ENCODE measurements around the gene TBC1D28. TPM values are rescaled to one million over a fixed set of nuclear protein-coding genes. Genes with fewer than 3 reads are reported as not detected.
A peak's percentile ranks its signal among the peaks of the same experiment; 100 is the strongest.
"Not testable (repeated sequence)": the region's sequence is repeated elsewhere in the genome, so short reads cannot be mapped to it uniquely, and the experiment has no call there.

The TBC1D28 gene
- total RNA-seq (2022) = not detected in 2 replicates
- Bru-seq, nascent RNA = not detected
- BruChase-seq, experiment 1, labeled RNA remaining after a 6-hour chase = percentile 12 among the genes with signal in this experiment
- not detected for BruChase-seq, experiment 2, labeled RNA remaining after a 2-hour chase
- long read RNA-seq = 0 reads

GRCh38 chr17:18644291-18644690 is at the start of gene TBC1D28:
Gene TBC1D28, minus strand, starts transcription at chr17:18644391. Its CDS starts 3,039 bp downstream, at chr17:18641352.
- H3K4me3 Mint-ChIP-seq (ENCODE audit: unreplicated experiment); H3K9me3 Mint-ChIP-seq (ENCODE audit: unreplicated experiment); H3K36me3 Mint-ChIP-seq (ENCODE audit: insufficient read depth, unreplicated experiment); BruUV-seq (replicated peaks); H3K27me3 Mint-ChIP-seq (ENCODE audit: insufficient read depth, unreplicated experiment); POLR2A ChIA-PET; DNase-seq (ENCODE audit: unreplicated experiment); CTCF ChIA-PET; H3K4me1 Mint-ChIP-seq (ENCODE audit: insufficient read depth, unreplicated experiment); H3K27ac Mint-ChIP-seq (ENCODE audit: low read depth, unreplicated experiment); intact Hi-C loops (cut with micrococcal nuclease): not testable (repeated sequence)

- H3K9me3 Mint-ChIP-seq (ENCODE audit: unreplicated experiment); CTCF ChIA-PET; H3K27ac Mint-ChIP-seq (ENCODE audit: low read depth, unreplicated experiment); intact Hi-C loops (cut with micrococcal nuclease); POLR2A ChIA-PET; H3K27me3 Mint-ChIP-seq (ENCODE audit: insufficient read depth, unreplicated experiment); H3K4me1 Mint-ChIP-seq (ENCODE audit: insufficient read depth, unreplicated experiment); H3K36me3 Mint-ChIP-seq (ENCODE audit: insufficient read depth, unreplicated experiment); BruUV-seq (replicated peaks); DNase-seq (ENCODE audit: unreplicated experiment): not testable (repeated sequence)
- H3K4me3 Mint-ChIP-seq (ENCODE audit: unreplicated experiment) = peak overlapping the region; percentile 79
These were observed 38.5 kb upstream of the TBC1D28 start for GRCh38 chr17:18682668-18683067.

GRCh38 chr17:18681767-18682571 is 37.8 kb upstream of the TBC1D28 start, which contains the start of gene FOXO3B:
Gene FOXO3B, minus strand, starts transcription at chr17:18682314. Its CDS starts 663 bp downstream, at chr17:18681651.
- H3K27me3 Mint-ChIP-seq (ENCODE audit: insufficient read depth, unreplicated experiment); intact Hi-C loops (cut with micrococcal nuclease); H3K9me3 Mint-ChIP-seq (ENCODE audit: unreplicated experiment); H3K4me1 Mint-ChIP-seq (ENCODE audit: insufficient read depth, unreplicated experiment); POLR2A ChIA-PET; H3K36me3 Mint-ChIP-seq (ENCODE audit: insufficient read depth, unreplicated experiment); CTCF ChIA-PET; H3K27ac Mint-ChIP-seq (ENCODE audit: low read depth, unreplicated experiment): not testable (repeated sequence)
- H3K4me3 Mint-ChIP-seq (ENCODE audit: unreplicated experiment) = peak within 1 kb of the TSS; percentile 79
- TSS peak; percentile 56 for BruUV-seq (replicated peaks)
- peak; percentile 91 for DNase-seq (ENCODE audit: unreplicated experiment)

GRCh38 chr17:18677381-18677780 is 33.2 kb upstream of the TBC1D28 start:
- H3K9me3 Mint-ChIP-seq (ENCODE audit: unreplicated experiment); CTCF ChIA-PET; H3K27ac Mint-ChIP-seq (ENCODE audit: low read depth, unreplicated experiment); intact Hi-C loops (cut with micrococcal nuclease); H3K4me3 Mint-ChIP-seq (ENCODE audit: unreplicated experiment); H3K36me3 Mint-ChIP-seq (ENCODE audit: insufficient read depth, unreplicated experiment); DNase-seq (ENCODE audit: unreplicated experiment); BruUV-seq (replicated peaks); H3K4me1 Mint-ChIP-seq (ENCODE audit: insufficient read depth, unreplicated experiment); POLR2A ChIA-PET; H3K27me3 Mint-ChIP-seq (ENCODE audit: insufficient read depth, unreplicated experiment): not testable (repeated sequence)

- POLR2A ChIA-PET; DNase-seq (ENCODE audit: unreplicated experiment); H3K9me3 Mint-ChIP-seq (ENCODE audit: unreplicated experiment); CTCF ChIA-PET; H3K4me3 Mint-ChIP-seq (ENCODE audit: unreplicated experiment); H3K27ac Mint-ChIP-seq (ENCODE audit: low read depth, unreplicated experiment); H3K36me3 Mint-ChIP-seq (ENCODE audit: insufficient read depth, unreplicated experiment); H3K4me1 Mint-ChIP-seq (ENCODE audit: insufficient read depth, unreplicated experiment); intact Hi-C loops (cut with micrococcal nuclease); H3K27me3 Mint-ChIP-seq (ENCODE audit: insufficient read depth, unreplicated experiment); BruUV-seq (replicated peaks): not testable (repeated sequence)
These were observed 32.7 kb upstream of the TBC1D28 start for GRCh38 chr17:18676928-18677327.

GRCh38 chr17:18672395-18673227 is 28.4 kb upstream of the TBC1D28 start:
- POLR2A ChIA-PET; H3K4me1 Mint-ChIP-seq (ENCODE audit: insufficient read depth, unreplicated experiment); H3K27me3 Mint-ChIP-seq (ENCODE audit: insufficient read depth, unreplicated experiment); H3K4me3 Mint-ChIP-seq (ENCODE audit: unreplicated experiment); DNase-seq (ENCODE audit: unreplicated experiment); intact Hi-C loops (cut with micrococcal nuclease); H3K9me3 Mint-ChIP-seq (ENCODE audit: unreplicated experiment); H3K27ac Mint-ChIP-seq (ENCODE audit: low read depth, unreplicated experiment); BruUV-seq (replicated peaks); CTCF ChIA-PET: not testable (repeated sequence)
- peaks cover 21% of the 10 kb centered on the region for H3K36me3 Mint-ChIP-seq (ENCODE audit: insufficient read depth, unreplicated experiment)

GRCh38 chr17:18668625-18669024 is 24.4 kb upstream of the TBC1D28 start:
- CTCF ChIA-PET; intact Hi-C loops (cut with micrococcal nuclease); BruUV-seq (replicated peaks); H3K27ac Mint-ChIP-seq (ENCODE audit: low read depth, unreplicated experiment); H3K4me1 Mint-ChIP-seq (ENCODE audit: insufficient read depth, unreplicated experiment); H3K27me3 Mint-ChIP-seq (ENCODE audit: insufficient read depth, unreplicated experiment); H3K9me3 Mint-ChIP-seq (ENCODE audit: unreplicated experiment); POLR2A ChIA-PET; DNase-seq (ENCODE audit: unreplicated experiment); H3K4me3 Mint-ChIP-seq (ENCODE audit: unreplicated experiment): not testable (repeated sequence)
- peaks cover 17% of the 10 kb centered on the region for H3K36me3 Mint-ChIP-seq (ENCODE audit: insufficient read depth, unreplicated experiment)

- H3K27me3 Mint-ChIP-seq (ENCODE audit: insufficient read depth, unreplicated experiment); POLR2A ChIA-PET; DNase-seq (ENCODE audit: unreplicated experiment); H3K4me1 Mint-ChIP-seq (ENCODE audit: insufficient read depth, unreplicated experiment); H3K9me3 Mint-ChIP-seq (ENCODE audit: unreplicated experiment); H3K27ac Mint-ChIP-seq (ENCODE audit: low read depth, unreplicated experiment); H3K4me3 Mint-ChIP-seq (ENCODE audit: unreplicated experiment); CTCF ChIA-PET; intact Hi-C loops (cut with micrococcal nuclease); BruUV-seq (replicated peaks): not testable (repeated sequence)
- peaks cover 17% of the 10 kb centered on the region for H3K36me3 Mint-ChIP-seq (ENCODE audit: insufficient read depth, unreplicated experiment)
These were observed 23.3 kb upstream of the TBC1D28 start for GRCh38 chr17:18667535-18667934.

GRCh38 chr17:18666326-18666725 is 22.1 kb upstream of the TBC1D28 start:
- H3K27ac Mint-ChIP-seq (ENCODE audit: low read depth, unreplicated experiment); H3K27me3 Mint-ChIP-seq (ENCODE audit: insufficient read depth, unreplicated experiment); BruUV-seq (replicated peaks); H3K4me1 Mint-ChIP-seq (ENCODE audit: insufficient read depth, unreplicated experiment); CTCF ChIA-PET; DNase-seq (ENCODE audit: unreplicated experiment); intact Hi-C loops (cut with micrococcal nuclease); H3K4me3 Mint-ChIP-seq (ENCODE audit: unreplicated experiment); POLR2A ChIA-PET; H3K9me3 Mint-ChIP-seq (ENCODE audit: unreplicated experiment): not testable (repeated sequence)
- peaks cover 17% of the 10 kb centered on the region for H3K36me3 Mint-ChIP-seq (ENCODE audit: insufficient read depth, unreplicated experiment)

All from MCF 10A (cell line).